Brain microvascular endothelial cell (primary cell): Measurements from ENCODE around the gene EML1.

Experiments used
- DNase-seq: peaks from one replicate; pipeline ENCODE4 v3.0.0-alpha.2; 2020
- H3K27ac ChIP-seq: fragments of 250-450 bp; sonication (Bioruptor Pico); 2 replicates; pipeline ENCODE4 v1.5.1; 2020; ENCODE audit warnings: mild to moderate bottlenecking, moderate library complexity
- H3K27me3 ChIP-seq: fragments of 250-450 bp; sonication (Bioruptor Pico); replicated peaks from 2 replicates; pipeline ENCODE4 v1.5.1; 2020; ENCODE audit warnings: mild to moderate bottlenecking
- H3K36me3 ChIP-seq: fragments of 250-450 bp; sonication (Bioruptor Pico); replicated peaks from 2 replicates; pipeline ENCODE4 v1.5.1; 2020; ENCODE audit warnings: mild to moderate bottlenecking
- H3K4me3 ChIP-seq: 2 replicates; pipeline ENCODE4 v1.5.1; 2011; ENCODE audit warnings: low read depth, mild to moderate bottlenecking, control low read depth, low read length, moderate library complexity
- CTCF ChIP-seq: IDR thresholded peaks from 2 replicates; pipeline ENCODE4 v1.5.1; 2011; ENCODE audit warnings: low read depth, mild to moderate bottlenecking, moderate library complexity, low read length, control low read depth, inconsistent platforms; ENCODE audit errors: missing control alignments
- in situ Hi-C: cut with HindIII; loops from 2 replicates; pipeline ENCODE4 v1.10.0; 2017; ENCODE audit warnings: low sequenced_read_pairs, low pct_ligation_motif_present

Gene EML1

GRCh38 chr14:99975190-99975589 lies 182.0 kb downstream of the EML1 start:
- Histone ChIP-seq H3K27me3 (no peaks in the 10 kb centered on the region), H3K36me3 (no peaks in the 10 kb centered on the region), H3K4me3 (no peak overlapping the region), H3K27ac (no peak overlapping the region)
- in situ Hi-C loops = no loop called here
- no peak for TF ChIP-seq CTCF
- DNase-seq = no peak

DNA sequence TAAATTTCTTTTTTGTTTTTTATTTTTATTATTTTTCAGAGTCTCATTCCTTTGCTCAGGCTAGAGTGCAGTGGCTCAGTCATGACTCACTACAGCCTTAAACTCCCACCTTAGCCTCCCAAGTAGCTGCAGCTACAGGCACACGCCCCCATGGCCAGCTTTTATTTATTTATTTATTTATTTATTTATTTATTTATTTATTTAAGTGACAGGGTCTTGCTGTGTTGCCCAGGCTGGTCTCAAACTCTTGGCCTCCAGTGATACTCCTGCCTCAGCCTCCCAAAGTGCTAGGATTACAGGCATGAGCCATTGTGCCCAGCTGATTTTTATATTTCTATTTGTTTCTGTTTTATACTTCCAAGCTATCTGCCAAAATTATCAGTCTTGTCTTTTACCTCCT lies 182.8 kb downstream of the EML1 start:
- no peak for DNase-seq
- H3K4me3 ChIP-seq = no peak overlapping the region
- no peaks in the 10 kb centered on the region for H3K36me3 ChIP-seq
- no peak overlapping the region for H3K27ac ChIP-seq
- in situ Hi-C loops = no loop called here
- no peaks in the 10 kb centered on the region for H3K27me3 ChIP-seq
- TF ChIP-seq CTCF = no peak

GRCh38 chr14:99976681-99977080 lies 183.5 kb downstream of the EML1 start:
- no peak for TF ChIP-seq CTCF
- DNase-seq = no peak
- Histone ChIP-seq H3K36me3 (no peaks in the 10 kb centered on the region), H3K4me3 (no peak overlapping the region), H3K27ac (no peak overlapping the region), H3K27me3 (no peaks in the 10 kb centered on the region)
- in situ Hi-C loops = no loop called here

DNA sequence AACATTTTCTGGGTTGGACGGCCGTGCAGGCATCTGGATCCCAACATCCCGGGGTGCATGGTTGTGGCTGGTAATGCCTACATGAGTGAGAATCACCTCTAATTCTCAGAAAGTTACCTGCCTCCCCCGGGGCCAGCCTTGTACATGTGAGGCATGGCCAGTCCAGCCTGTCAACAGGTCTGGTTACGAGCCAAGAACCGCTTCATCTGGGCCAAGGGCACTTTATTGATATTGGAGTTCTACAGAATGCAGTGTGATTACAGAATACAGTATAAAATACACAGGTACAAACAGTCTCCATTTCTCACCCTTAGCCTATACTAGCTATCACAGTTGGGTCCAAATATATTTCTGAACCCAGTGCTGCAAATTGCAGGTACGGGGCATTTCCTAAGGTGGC lies 187.1 kb downstream of the EML1 start:
- H3K4me3 ChIP-seq = no peak overlapping the region
- in situ Hi-C loops = no loop called here
- no peaks in the 10 kb centered on the region for H3K36me3 ChIP-seq
- no peak for TF ChIP-seq CTCF
- no peak for DNase-seq
- no peaks in the 10 kb centered on the region for H3K27me3 ChIP-seq
- no peak overlapping the region for H3K27ac ChIP-seq

GRCh38 chr14:99981806-99982205 lies 188.6 kb downstream of the EML1 start:
- DNase-seq = no peak
- H3K27me3 ChIP-seq = no peaks in the 10 kb centered on the region
- H3K27ac ChIP-seq = no peak overlapping the region
- no peak overlapping the region for H3K4me3 ChIP-seq
- in situ Hi-C loops = no loop called here
- no peaks in the 10 kb centered on the region for H3K36me3 ChIP-seq
- no peak for TF ChIP-seq CTCF

GRCh38 chr14:99982537-99983250 lies 189.5 kb downstream of the EML1 start:
- in situ Hi-C loops = no loop called here
- DNase-seq = peak; percentile 30
- no peak overlapping the region for H3K4me3 ChIP-seq
- H3K27me3 ChIP-seq = no peaks in the 10 kb centered on the region
- no peak overlapping the region for H3K27ac ChIP-seq
- peak; percentile 92 for TF ChIP-seq CTCF
- no peaks in the 10 kb centered on the region for H3K36me3 ChIP-seq
